CD4-positive, alpha-beta T cell (primary cell): Measurements from ENCODE around the gene ABCC11. TPM values are rescaled to one million over a fixed set of nuclear protein-coding genes. Genes with fewer than 3 reads are reported as not detected.

Source experiments
- ATAC-seq: fragments of 200-7000 bp; cut with Tn5 transposase; one replicate; pipeline ENCODE4 v1.10.0; 2022; ENCODE audit warnings: mild to moderate bottlenecking; ENCODE audit not compliant: poor library complexity
- CTCF ChIA-PET: fragments of 350-600 bp; sonication (Branson Sonifier 250); formaldehyde crosslinking; loops from one replicate; lab custom pipeline; 2021; ENCODE audit warnings: antibody characterized with exemption, inconsistent platforms; lab: Charles Lee
- POLR2A ChIA-PET: fragments of 350-600 bp; sonication (Branson Sonifier 250); formaldehyde crosslinking; loops from one replicate; lab custom pipeline; 2021; ENCODE audit warnings: antibody characterized with exemption, inconsistent platforms; lab: Charles Lee
- DNase-seq, 14 experiments: peaks; one replicate each; pipeline ENCODE4 v3.0.0-alpha.2; 2013 to 2020; ENCODE audit warnings: mixed read lengths in 2 of 14
- H3K27ac ChIP-seq, 2 donors: one replicate each; pipeline versions ENCODE4 v1.5.1 to v1.7.0; 2013; ENCODE audit warnings: low read length in 2 of 2, low read depth in 1 of 2, mild to moderate bottlenecking in 1 of 2
- H3K27me3 ChIP-seq, 2 experiments: 1 replicate in 1 of 2; 2 replicates in 1 of 2; pipeline versions ENCODE4 v1.6.1 to v1.7.0; 2013; ENCODE audit warnings: low read length in 2 of 2, control low read depth in 1 of 2, mild to moderate bottlenecking in 1 of 2, moderate library complexity in 1 of 2; ENCODE audit not compliant: insufficient read depth in 2 of 2, control insufficient read depth in 1 of 2
- H3K36me3 ChIP-seq: one replicate; pipeline ENCODE4 v1.6.1; 2013; ENCODE audit warnings: low read length, control low read depth; ENCODE audit not compliant: insufficient read depth
- H3K4me1 ChIP-seq: one replicate; pipeline ENCODE4 v1.6.1; 2013; ENCODE audit warnings: low read length, control low read depth; ENCODE audit not compliant: insufficient read depth
- H3K4me3 ChIP-seq: one replicate; pipeline ENCODE4 v1.5.1; 2013; ENCODE audit warnings: mild to moderate bottlenecking, low read length, moderate library complexity
- H3K9me3 ChIP-seq, 2 experiments: 1 replicate in 1 of 2; 2 replicates in 1 of 2; pipeline versions ENCODE4 v1.6.1 to v1.7.0; 2013; ENCODE audit warnings: low read length in 2 of 2, mild to moderate bottlenecking in 2 of 2, control low read depth in 1 of 2, moderate library complexity in 1 of 2; ENCODE audit not compliant: control insufficient read depth in 1 of 2, insufficient read depth in 1 of 2
- H3K27ac Mint-ChIP-seq: one replicate; pipeline ENCODE4 v1.8.0; 2020; ENCODE audit warnings: mixed read lengths
- H3K27me3 Mint-ChIP-seq: one replicate; pipeline ENCODE4 v1.8.0; 2021; ENCODE audit warnings: mixed read lengths
- H3K36me3 Mint-ChIP-seq: one replicate; pipeline ENCODE4 v1.8.0; 2021; ENCODE audit warnings: low read depth, mixed read lengths
- H3K4me1 Mint-ChIP-seq: one replicate; pipeline ENCODE4 v1.8.0; 2021; ENCODE audit warnings: low read depth, mixed read lengths
- H3K4me3 Mint-ChIP-seq: one replicate; pipeline ENCODE4 v1.8.0; 2020; ENCODE audit warnings: mild to moderate bottlenecking, mixed read lengths
- H3K9me3 Mint-ChIP-seq: one replicate; pipeline ENCODE4 v1.8.0; 2020; ENCODE audit warnings: mixed read lengths
- CTCF ChIP-seq: fragments of 200-600 bp; IDR thresholded peaks from one replicate; pipeline ENCODE4 v1.8.0; 2022; ENCODE audit warnings: antibody characterized with exemption, mild to moderate bottlenecking
- intact Hi-C, 2 experiments: fragments of 100-400 bp; cut with DNase I in 1 of 2; cut with micrococcal nuclease in 1 of 2; formaldehyde crosslinking; loops; one replicate each; pipeline versions ENCODE4 v1.15.1 to v1.9.0; 2023 to 2025; cut with DNase I, micrococcal nuclease
- total RNA-seq, 174 experiments: library from RNA in 2 of 174; stranded (reverse) in 2 of 174; gene quantifications; one replicate each; pipeline ENCODE4 v1.2.3 and lab custom pipeline; 2021 to 2026

Gene ABCC11
- total RNA-seq, 2 experiments from 2014 or later, result 0.08 TPM; not detected in 1

GRCh38 chr16:48138543-48138942 is 108.8 kb downstream of the ABCC11 start:
- H3K9me3 Mint-ChIP-seq, result no peaks in the 10 kb centered on the region
- Histone ChIP-seq H3K36me3 (no peaks in the 10 kb centered on the region), H3K27me3 (peaks cover 0 to 3% of the 10 kb centered on the region in 2 experiments), H3K4me3 (no peak overlapping the region), H3K9me3 (peaks cover 0 to 4% of the 10 kb centered on the region in 2 experiments), H3K4me1 (no peaks in the 10 kb centered on the region), H3K27ac (no peak overlapping the region)
- H3K4me1 Mint-ChIP-seq, result no peaks in the 10 kb centered on the region
- DNase-seq, result no peak
- H3K36me3 Mint-ChIP-seq, result no peaks in the 10 kb centered on the region
- ATAC-seq, result no peak
- CTCF ChIA-PET, result no interaction called here
- no peak for TF ChIP-seq CTCF
- no peak overlapping the region for H3K4me3 Mint-ChIP-seq
- H3K27me3 Mint-ChIP-seq, result peaks cover 12% of the 10 kb centered on the region
- no peak overlapping the region for H3K27ac Mint-ChIP-seq
- POLR2A ChIA-PET, result no interaction called here
- intact Hi-C loops, result no loop called here

GRCh38 chr16:48137822-48138221 is 109.5 kb downstream of the ABCC11 start:
- CTCF ChIA-PET, result no interaction called here
- Histone ChIP-seq H3K4me3 (no peak overlapping the region), H3K27me3 (no peaks in the 10 kb centered on the region), H3K4me1 (no peaks in the 10 kb centered on the region), H3K27ac (no peak overlapping the region), H3K36me3 (no peaks in the 10 kb centered on the region), H3K9me3 (peaks cover 0 to 4% of the 10 kb centered on the region in 2 experiments)
- intact Hi-C loops, result no loop called here
- peaks cover 12% of the 10 kb centered on the region for H3K27me3 Mint-ChIP-seq
- H3K4me3 Mint-ChIP-seq, result no peak overlapping the region
- no peaks in the 10 kb centered on the region for H3K36me3 Mint-ChIP-seq
- no peaks in the 10 kb centered on the region for H3K9me3 Mint-ChIP-seq
- POLR2A ChIA-PET, result no interaction called here
- DNase-seq (no peak), ATAC-seq (no peak)
- TF ChIP-seq CTCF, result no peak
- H3K27ac Mint-ChIP-seq, result no peak overlapping the region
- no peaks in the 10 kb centered on the region for H3K4me1 Mint-ChIP-seq

- Histone ChIP-seq H3K9me3 (peaks cover 0 to 4% of the 10 kb centered on the region in 2 experiments), H3K36me3 (no peaks in the 10 kb centered on the region), H3K27ac (no peak overlapping the region), H3K4me3 (no peak overlapping the region), H3K4me1 (no peaks in the 10 kb centered on the region), H3K27me3 (no peaks in the 10 kb centered on the region)
- Mint-ChIP-seq H3K4me1 (no peaks in the 10 kb centered on the region), H3K27me3 (peaks cover 2% of the 10 kb centered on the region), H3K27ac (no peak overlapping the region), H3K36me3 (no peaks in the 10 kb centered on the region), H3K4me3 (no peak overlapping the region), H3K9me3 (no peaks in the 10 kb centered on the region)
- TF ChIP-seq CTCF, result no peak
- POLR2A ChIA-PET, result no interaction called here
- ATAC-seq, result no peak
- CTCF ChIA-PET, result no interaction called here
- intact Hi-C loops, result no loop called here
- no peak for DNase-seq
Observed at GRCh38 chr16:48136547-48137360, 110.6 kb downstream of the ABCC11 start.
